IMR-90 (cell line): ENCODE measurements around the gene KRCC1. TPM values are rescaled to one million over a fixed set of nuclear protein-coding genes. Genes with fewer than 3 reads are reported as not detected.

Experiments
- ATAC-seq: fragments of 200-7000 bp; cut with Tn5 transposase; 2 replicates; pipeline ENCODE4 v1.9.1; 2020; ENCODE audit warnings: low read depth, mild to moderate bottlenecking, moderate library complexity
- BruUV-seq: library from RNA; stranded (reverse); fragments of 400-500 nt; replicated peaks from 2 replicates; lab custom pipeline; 2021; lab: Mats Ljungman, UMichigan
- CTCF ChIA-PET: fragments of 300-600 bp; formaldehyde crosslinking; extraction: SDS; loops from one replicate; lab custom pipeline; 2021; ENCODE audit warnings: antibody characterized with exemption; lab: Yijun Ruan, JAX
- POLR2A ChIA-PET: fragments of 300-600 bp; sonication (Branson Sonifier 250); formaldehyde crosslinking; loops from one replicate; lab custom pipeline; 2022; ENCODE audit warnings: antibody characterized with exemption; ENCODE audit not compliant: unreplicated experiment; lab: Charles Lee
- DNase-seq: peaks from one replicate; pipeline ENCODE4 v3.0.0; 2013
- H2AFZ ChIP-seq: replicated peaks from 2 replicates; pipeline ENCODE3; 2013; ENCODE audit warnings: low read length, mild to moderate bottlenecking; ENCODE audit not compliant: poor library complexity
- H2AK5ac ChIP-seq: 2 replicates; pipeline ENCODE4 v1.6.1; 2013; ENCODE audit warnings: low read depth, low read length, inconsistent platforms
- H2AK9ac ChIP-seq: replicated peaks from 2 replicates; pipeline ENCODE3; 2013; ENCODE audit warnings: mild to moderate bottlenecking, low read depth, low read length, moderate library complexity; ENCODE audit not compliant: poor library complexity
- H2BK120ac ChIP-seq: 2 replicates; pipeline ENCODE4 v1.6.1; 2013; ENCODE audit warnings: low read depth, low read length, inconsistent platforms
- H2BK15ac ChIP-seq: 3 replicates; pipeline ENCODE4 v1.6.1; 2013; ENCODE audit warnings: low read depth, low read length, inconsistent platforms
- H2BK20ac ChIP-seq: 2 replicates; pipeline ENCODE4 v1.6.1; 2013; ENCODE audit warnings: low read depth, mild to moderate bottlenecking, inconsistent platforms, low read length, moderate library complexity
- H2BK5ac ChIP-seq: 2 replicates; pipeline ENCODE4 v1.6.1; 2013; ENCODE audit warnings: mild to moderate bottlenecking, low read depth, low read length, inconsistent platforms; ENCODE audit not compliant: poor library complexity, severe bottlenecking
- H3K14ac ChIP-seq: replicated peaks from 2 replicates; pipeline ENCODE4 v1.6.1; 2013; ENCODE audit warnings: low read depth, low read length, inconsistent platforms
- H3K18ac ChIP-seq: 2 replicates; pipeline ENCODE4 v1.6.1; 2013; ENCODE audit warnings: low read depth, low read length, control low read depth
- H3K23ac ChIP-seq: 2 replicates; pipeline ENCODE4 v1.6.1; 2013; ENCODE audit warnings: low read depth, low read length, inconsistent platforms
- H3K27ac ChIP-seq: 2 replicates; pipeline ENCODE4 v1.5.1; 2013; ENCODE audit warnings: mild to moderate bottlenecking, control low read depth, low read length; ENCODE audit not compliant: insufficient read depth
- H3K27me3 ChIP-seq: 2 replicates; pipeline ENCODE4 v1.6.1; 2013; ENCODE audit warnings: low read length; ENCODE audit not compliant: control insufficient read depth, insufficient read depth
- H3K36me3 ChIP-seq: 2 replicates; pipeline ENCODE4 v1.6.1; 2013; ENCODE audit warnings: low read length, mixed read lengths; ENCODE audit not compliant: control insufficient read depth, insufficient read depth
- H3K4ac ChIP-seq: 2 replicates; pipeline ENCODE4 v1.6.1; 2013; ENCODE audit warnings: low read depth, low read length, inconsistent platforms
- H3K4me1 ChIP-seq: 2 replicates; pipeline ENCODE4 v1.6.1; 2013; ENCODE audit warnings: low read length, mixed read lengths; ENCODE audit not compliant: control insufficient read depth, insufficient read depth
- H3K4me2 ChIP-seq: 2 replicates; pipeline ENCODE4 v1.6.1; 2013; ENCODE audit warnings: low read depth, mild to moderate bottlenecking, control low read depth, low read length, moderate library complexity
- H3K4me3 ChIP-seq: 2 replicates; pipeline ENCODE4 v1.5.1; 2013; ENCODE audit warnings: low read depth, mild to moderate bottlenecking, control low read depth, low read length, moderate library complexity; ENCODE audit not compliant: insufficient read depth
- H3K56ac ChIP-seq: 2 replicates; pipeline ENCODE4 v1.6.1; 2013; ENCODE audit warnings: low read length, inconsistent platforms; ENCODE audit not compliant: insufficient read depth; ENCODE audit errors: extremely low read depth
- H3K79me1 ChIP-seq, 2 experiments: 2 replicates each; pipeline ENCODE4 v1.6.1; 2013; ENCODE audit warnings: low read length in 2 of 2, inconsistent platforms in 1 of 2, low read depth in 1 of 2
- H3K9ac ChIP-seq: 2 replicates; pipeline ENCODE4 v1.6.1; 2013; ENCODE audit warnings: low read depth, low read length, control low read depth
- H3K9me1 ChIP-seq: 2 replicates; pipeline ENCODE4 v1.6.1; 2013; ENCODE audit warnings: low read length, inconsistent platforms; ENCODE audit not compliant: insufficient read depth
- H3K9me3 ChIP-seq: 2 replicates; pipeline ENCODE4 v1.6.1; 2013; ENCODE audit warnings: low read length; ENCODE audit not compliant: control insufficient read depth, insufficient read depth
- H4K20me1 ChIP-seq: 2 replicates; pipeline ENCODE4 v1.6.1; 2013; ENCODE audit warnings: low read length, inconsistent platforms; ENCODE audit not compliant: insufficient read depth
- H4K5ac ChIP-seq: 2 replicates; pipeline ENCODE4 v1.6.1; 2013; ENCODE audit warnings: mild to moderate bottlenecking, low read depth, low read length, control low read depth
- H4K8ac ChIP-seq, 2 experiments: 2 replicates each; pipeline ENCODE4 v1.6.1; 2013; ENCODE audit warnings: low read depth in 2 of 2, low read length in 2 of 2, control low read depth in 1 of 2, inconsistent platforms in 1 of 2
- H4K91ac ChIP-seq: 2 replicates; pipeline ENCODE4 v1.6.1; 2013; ENCODE audit warnings: low read depth, low read length, inconsistent platforms; ENCODE audit not compliant: insufficient read depth
- BHLHE40 ChIP-seq: fragments of 150-350 bp; IDR thresholded peaks from 2 replicates; pipeline ENCODE4 v1.6.1; 2016; ENCODE audit warnings: mild to moderate bottlenecking, low read depth, low read length
- CEBPB ChIP-seq: IDR thresholded peaks from 2 replicates; pipeline ENCODE4 v1.6.1; 2012; ENCODE audit warnings: low read depth, low read length, improper control_type of control experiment
- CHD1 ChIP-seq: IDR thresholded peaks from 2 replicates; pipeline ENCODE4 v1.6.1; 2012; ENCODE audit warnings: low read depth, low read length, improper control_type of control experiment
- FOS ChIP-seq: fragments of 150-350 bp; IDR thresholded peaks from 2 replicates; pipeline ENCODE4 v1.6.1; 2016; ENCODE audit warnings: low read depth, low read length
- MAFK ChIP-seq: IDR thresholded peaks from 2 replicates; pipeline ENCODE4 v1.6.1; 2012; ENCODE audit warnings: low read depth, low read length, improper control_type of control experiment
- MAZ ChIP-seq: IDR thresholded peaks from 2 replicates; pipeline ENCODE4 v1.6.1; 2012; ENCODE audit warnings: low read depth, mild to moderate bottlenecking, low read length, improper control_type of control experiment, moderate library complexity, borderline replicate concordance
- MXI1 ChIP-seq: IDR thresholded peaks from 2 replicates; pipeline ENCODE4 v1.6.1; 2012; ENCODE audit warnings: low read depth, mild to moderate bottlenecking, low read length, moderate library complexity, borderline replicate concordance
- NFE2L2 ChIP-seq: fragments of 150-350 bp; IDR thresholded peaks from 2 replicates; pipeline ENCODE4 v1.6.1; 2016; ENCODE audit warnings: low read depth, mild to moderate bottlenecking, low read length
- POLR2A ChIP-seq: IDR thresholded peaks from 2 replicates; pipeline ENCODE4 v1.6.1; 2012; ENCODE audit warnings: mild to moderate bottlenecking, low read depth, low read length
- RAD21 ChIP-seq: IDR thresholded peaks from 2 replicates; pipeline ENCODE4 v1.6.1; 2012; ENCODE audit warnings: low read length, improper control_type of control experiment
- RCOR1 ChIP-seq: IDR thresholded peaks from 2 replicates; pipeline ENCODE4 v1.6.1; 2012; ENCODE audit warnings: mild to moderate bottlenecking, low read length, improper control_type of control experiment; ENCODE audit not compliant: insufficient replicate concordance
- RFX5 ChIP-seq: IDR thresholded peaks from 2 replicates; pipeline ENCODE4 v1.8.0; 2012; ENCODE audit warnings: low read depth, mild to moderate bottlenecking, low read length, moderate library complexity
- WGBS, 2 experiments: methylation state at CpG; one replicate each; pipeline versions ENCODE4 v1.1.5 to v1.1.7; 2013; ENCODE audit warnings: missing lambda C conversion rate in 2 of 2; ENCODE audit not compliant: insufficient read length in 1 of 2; ENCODE audit errors: extremely low coverage in 2 of 2; 5-methylcytosine and 5-hydroxymethylcytosine counted together
- dilution Hi-C: fragments of 300-500 bp; cut with HindIII; formaldehyde crosslinking; loops from one replicate; pipeline ENCODE4 v1.14.3; 2018; ENCODE audit warnings: low sequenced_read_pairs; ENCODE audit not compliant: unreplicated experiment
- in situ Hi-C: fragments of 300-500 bp; cut with MboI; formaldehyde crosslinking; loops from 3 replicates; pipeline ENCODE4 v1.14.3; 2019; ENCODE audit warnings: low sequenced_read_pairs, inconsistent platforms, mixed read lengths
- intact Hi-C: fragments of 100-400 bp; cut with micrococcal nuclease; formaldehyde crosslinking; loops from 2 replicates; pipeline ENCODE4 v1.10.0; 2022
- polyA plus RNA-seq, 3 experiments: library from polyadenylated mRNA; depleted of rRNA; stranded (reverse); fragments of >200 nt; gene quantifications; 2 replicates each; pipeline ENCODE4 v1.2.3, GENCODE V29; 2012; ENCODE audit warnings: low replicate concordance in 1 of 3
- total RNA-seq: library from RNA; depleted of rRNA; stranded (reverse); fragments of >200 nt; gene quantifications from 2 replicates; pipeline ENCODE4 v1.2.3, GENCODE V29; 2012
- TF ChIP-seq, protein P1 (sequence below): conservative IDR thresholded peaks from 2 replicates; pipeline ENCODE4 v1.5.1; 2012; ENCODE audit warnings: mild to moderate bottlenecking, low read depth, low read length, improper control_type of control experiment
- TF ChIP-seq, protein P2 (sequence below): fragments of 150-350 bp; IDR thresholded peaks from 2 replicates; pipeline ENCODE4 v1.6.1; 2017; ENCODE audit warnings: mild to moderate bottlenecking, antibody characterized with exemption, low read length, low read depth
- TF ChIP-seq, protein P3 (sequence below): fragments of 150-350 bp; IDR thresholded peaks from 2 replicates; pipeline ENCODE4 v1.6.1; 2016; ENCODE audit warnings: low read depth, mild to moderate bottlenecking, low read length, moderate library complexity, borderline replicate concordance

KRCC1 gene
- total and polyA plus RNA-seq, 2 of the 4 experiments (the other 2 are of a cell fraction), result 14.3 to 16.5 TPM

DNA sequence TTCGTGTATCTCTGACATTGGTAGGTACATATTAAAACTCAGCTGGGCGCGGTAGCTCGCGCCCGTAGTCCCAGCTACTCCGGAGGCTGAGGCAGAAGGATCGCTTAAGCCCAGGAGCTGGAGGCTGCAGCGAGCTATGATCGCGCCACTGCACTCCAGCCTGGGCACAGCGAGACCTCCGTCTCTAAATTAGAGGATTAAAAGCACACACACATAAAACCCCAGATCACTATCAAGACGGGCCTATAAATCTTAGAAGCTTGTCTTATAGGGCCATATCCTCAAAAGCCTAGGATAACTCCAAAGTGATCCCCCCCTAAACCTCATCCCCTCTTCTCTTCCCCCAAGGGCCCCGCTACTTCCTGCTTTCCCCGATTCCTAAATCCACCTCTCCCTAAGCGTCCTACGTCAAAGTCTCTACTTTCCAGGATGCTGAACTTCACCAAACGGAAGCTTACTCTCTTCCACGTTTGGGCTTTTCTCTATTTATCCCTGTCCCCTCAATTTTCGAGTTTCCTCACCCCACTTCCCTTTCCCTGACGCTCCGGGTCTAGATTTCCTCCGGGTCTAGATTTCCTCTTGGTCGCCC is 707 bp downstream of the KRCC1 start:
- Histone ChIP-seq H3K9me3 (no peaks in the 10 kb centered on the region), H2BK5ac (peak overlapping the region; percentile 71), H4K91ac (peak overlapping the region; percentile 95), H2AK9ac (peak overlapping the region; percentile 84), H3K18ac (peak overlapping the region; percentile 75), H3K27me3 (no peaks in the 10 kb centered on the region), H2AK5ac (peak overlapping the region; percentile 81), H3K56ac (peak overlapping the region; percentile 95), H3K9me1 (peaks cover 13% of the 10 kb centered on the region), H4K8ac (peak overlapping the region; percentile 96 to 98), H3K27ac (peak overlapping the region; percentile 88), H3K9ac (peak overlapping the region; percentile 98), H4K20me1 (no peaks in the 10 kb centered on the region; the same call in 1 of the 2 replicates), H4K5ac (peak overlapping the region; percentile 53), H3K4me1 (peaks cover 11% of the 10 kb centered on the region), H3K4me2 (peak overlapping the region; percentile 98), H2BK20ac (no peak overlapping the region), H3K4ac (peak overlapping the region; percentile 92), H3K36me3 (no peaks in the 10 kb centered on the region; the same call in 1 of the 2 replicates), H2BK120ac (peak overlapping the region; percentile 41), H2AFZ (peak overlapping the region; percentile 90), H3K23ac (peak overlapping the region; percentile 99), H3K79me1 (peaks cover 24 to 46% of the 10 kb centered on the region in 2 experiments), H2BK15ac (no peak overlapping the region), H3K4me3 (peak overlapping the region; percentile 95), H3K14ac (peak overlapping the region; percentile 98)
- CTCF ChIA-PET, result no interaction called here
- POLR2A ChIA-PET, result no interaction called here
- intact Hi-C loops, result loop anchor here (1.0 kb wide), 1 partner anchor 17 kb away; no protein-coding TSS in a partner anchor
- BruUV-seq, result no TSS peak
- dilution Hi-C loops, result no loop called here
- 35% methylated on average over 23 of the region's 25 CpGs; no CpG with 5 or more reads in 1 of the 2 experiments for WGBS, 2 experiments
- ATAC-seq (peak; percentile 11), DNase-seq (peak; percentile 34)
- in situ Hi-C loops, result loop anchor here (25.0 kb wide), 1 partner anchor 607 kb away; no protein-coding TSS in a partner anchor
- no peak for TF ChIP-seq RCOR1
- no peak for TF ChIP-seq MAFK
- no peak for TF ChIP-seq RAD21
- TF ChIP-seq CHD1, result no peak
- TF ChIP-seq RFX5, result no peak
- no peak for TF ChIP-seq BHLHE40
- TF ChIP-seq MXI1, result no peak
- TF ChIP-seq NFE2L2, result no peak
- no peak for TF ChIP-seq CEBPB
- TF ChIP-seq, protein P1, sequence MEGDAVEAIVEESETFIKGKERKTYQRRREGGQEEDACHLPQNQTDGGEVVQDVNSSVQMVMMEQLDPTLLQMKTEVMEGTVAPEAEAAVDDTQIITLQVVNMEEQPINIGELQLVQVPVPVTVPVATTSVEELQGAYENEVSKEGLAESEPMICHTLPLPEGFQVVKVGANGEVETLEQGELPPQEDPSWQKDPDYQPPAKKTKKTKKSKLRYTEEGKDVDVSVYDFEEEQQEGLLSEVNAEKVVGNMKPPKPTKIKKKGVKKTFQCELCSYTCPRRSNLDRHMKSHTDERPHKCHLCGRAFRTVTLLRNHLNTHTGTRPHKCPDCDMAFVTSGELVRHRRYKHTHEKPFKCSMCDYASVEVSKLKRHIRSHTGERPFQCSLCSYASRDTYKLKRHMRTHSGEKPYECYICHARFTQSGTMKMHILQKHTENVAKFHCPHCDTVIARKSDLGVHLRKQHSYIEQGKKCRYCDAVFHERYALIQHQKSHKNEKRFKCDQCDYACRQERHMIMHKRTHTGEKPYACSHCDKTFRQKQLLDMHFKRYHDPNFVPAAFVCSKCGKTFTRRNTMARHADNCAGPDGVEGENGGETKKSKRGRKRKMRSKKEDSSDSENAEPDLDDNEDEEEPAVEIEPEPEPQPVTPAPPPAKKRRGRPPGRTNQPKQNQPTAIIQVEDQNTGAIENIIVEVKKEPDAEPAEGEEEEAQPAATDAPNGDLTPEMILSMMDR, result no peak
- no peak for TF ChIP-seq POLR2A
- no peak for TF ChIP-seq MAZ
- TF ChIP-seq FOS, result no peak
- TF ChIP-seq, protein P2, sequence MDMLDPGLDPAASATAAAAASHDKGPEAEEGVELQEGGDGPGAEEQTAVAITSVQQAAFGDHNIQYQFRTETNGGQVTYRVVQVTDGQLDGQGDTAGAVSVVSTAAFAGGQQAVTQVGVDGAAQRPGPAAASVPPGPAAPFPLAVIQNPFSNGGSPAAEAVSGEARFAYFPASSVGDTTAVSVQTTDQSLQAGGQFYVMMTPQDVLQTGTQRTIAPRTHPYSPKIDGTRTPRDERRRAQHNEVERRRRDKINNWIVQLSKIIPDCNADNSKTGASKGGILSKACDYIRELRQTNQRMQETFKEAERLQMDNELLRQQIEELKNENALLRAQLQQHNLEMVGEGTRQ, result no peak
- TF ChIP-seq, protein P3, sequence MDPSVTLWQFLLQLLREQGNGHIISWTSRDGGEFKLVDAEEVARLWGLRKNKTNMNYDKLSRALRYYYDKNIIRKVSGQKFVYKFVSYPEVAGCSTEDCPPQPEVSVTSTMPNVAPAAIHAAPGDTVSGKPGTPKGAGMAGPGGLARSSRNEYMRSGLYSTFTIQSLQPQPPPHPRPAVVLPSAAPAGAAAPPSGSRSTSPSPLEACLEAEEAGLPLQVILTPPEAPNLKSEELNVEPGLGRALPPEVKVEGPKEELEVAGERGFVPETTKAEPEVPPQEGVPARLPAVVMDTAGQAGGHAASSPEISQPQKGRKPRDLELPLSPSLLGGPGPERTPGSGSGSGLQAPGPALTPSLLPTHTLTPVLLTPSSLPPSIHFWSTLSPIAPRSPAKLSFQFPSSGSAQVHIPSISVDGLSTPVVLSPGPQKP, result no peak
